Activated T-helper 2 cell treated with anti-CD3 and anti-CD28 coated beads, Interferon-gamma antibody, Interleukin-2, Interleukin-4, amounts not matched to agents 10 μg/mL and 5 μg/mL and 100 μg/mL, durations not matched to agents 14 hours and 24 hours and 36 hours (primary cell): ENCODE results near the gene PPP6R2. TPM values are rescaled to one million over a fixed set of nuclear protein-coding genes. Genes with fewer than 3 reads are reported as not detected.

Experiments
- DNase-seq: peaks from one replicate; pipeline ENCODE4 v3.0.0; 2021; ENCODE audit warnings: low spot score
- H3K27ac Mint-ChIP-seq: one replicate; pipeline ENCODE4 v1.8.0; 2021; ENCODE audit warnings: mixed read lengths
- H3K27me3 Mint-ChIP-seq: one replicate; pipeline ENCODE4 v1.8.0; 2021; ENCODE audit warnings: low read depth, mixed read lengths
- H3K36me3 Mint-ChIP-seq: one replicate; pipeline ENCODE4 v1.8.0; 2021; ENCODE audit warnings: low read depth, mixed read lengths
- H3K4me1 Mint-ChIP-seq: one replicate; pipeline ENCODE4 v1.8.0; 2021; ENCODE audit warnings: low read depth, mixed read lengths
- H3K4me3 Mint-ChIP-seq: one replicate; pipeline ENCODE4 v1.8.0; 2021; ENCODE audit warnings: low read depth, mild to moderate bottlenecking, moderate library complexity, mixed read lengths
- H3K9me3 Mint-ChIP-seq: one replicate; pipeline ENCODE4 v1.8.0; 2021; ENCODE audit warnings: mixed read lengths
- intact Hi-C: fragments of 100-400 bp; cut with micrococcal nuclease; formaldehyde crosslinking; loops from one replicate; pipeline ENCODE4 v1.15.1; 2023
- total RNA-seq: library from RNA; stranded (reverse); gene quantifications from 2 replicates; pipeline ENCODE4 v1.2.3, GENCODE V29; 2022

Gene PPP6R2
- total RNA-seq, 1 donor from 2014 or later, result 45.0 TPM

DNA sequence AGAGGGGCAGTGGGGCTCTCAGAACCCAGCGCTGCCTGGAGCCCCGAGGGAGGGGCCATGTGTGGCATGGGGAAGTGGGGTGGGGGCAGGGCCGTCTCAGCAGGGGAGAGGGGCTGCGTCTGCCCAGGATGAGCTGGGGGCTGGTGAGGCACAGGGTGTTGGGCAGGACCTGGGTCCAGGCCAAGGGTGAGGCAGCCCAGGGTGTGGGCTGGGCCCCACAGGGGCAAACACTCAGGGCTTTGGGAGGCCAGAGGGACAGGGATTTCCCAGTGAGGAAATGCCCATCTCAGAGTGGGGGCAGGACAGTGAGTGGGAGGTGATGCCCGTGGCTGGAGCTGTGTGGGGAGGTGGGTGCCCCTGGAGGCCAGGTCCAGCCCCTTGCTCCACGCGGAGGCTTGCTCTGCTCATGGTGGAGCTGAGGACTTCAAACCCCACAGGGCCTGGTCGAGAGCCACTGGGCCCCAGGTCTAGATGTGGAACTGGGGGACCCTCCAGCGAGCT is 41.0 kb upstream of the PPP6R2 start:
- DNase-seq, result no peak
- Mint-ChIP-seq H3K4me1 (peaks cover 4% of the 10 kb centered on the region), H3K27me3 (peaks cover 10% of the 10 kb centered on the region), H3K9me3 (no peaks in the 10 kb centered on the region), H3K4me3 (no peak overlapping the region), H3K36me3 (no peaks in the 10 kb centered on the region), H3K27ac (no peak overlapping the region)
- intact Hi-C loops, result no loop called here

DNA sequence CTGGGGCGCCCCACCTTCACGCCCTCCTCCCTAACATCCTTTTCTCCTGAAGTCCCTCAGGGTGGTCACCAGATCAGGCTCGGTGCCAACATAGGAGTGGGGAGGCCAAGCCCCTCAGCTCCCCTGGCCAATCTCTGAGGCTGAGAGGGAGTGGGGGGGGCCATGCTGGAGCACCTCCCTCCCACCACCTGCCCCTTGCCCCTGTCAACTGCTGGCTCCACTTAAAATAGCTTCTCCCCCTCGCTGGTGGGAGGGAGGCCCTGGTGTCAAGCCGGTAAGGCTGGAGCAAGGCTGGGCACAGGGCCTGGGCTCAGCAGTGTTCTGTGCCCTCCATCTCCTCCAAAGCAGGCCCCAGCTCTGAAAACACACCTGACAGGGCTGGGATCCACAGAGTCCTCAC is 40.6 kb upstream of the PPP6R2 start:
- peaks cover 10% of the 10 kb centered on the region for H3K27me3 Mint-ChIP-seq
- no peak overlapping the region for H3K4me3 Mint-ChIP-seq
- H3K9me3 Mint-ChIP-seq, result no peaks in the 10 kb centered on the region
- DNase-seq, result no peak
- intact Hi-C loops, result no loop called here
- H3K36me3 Mint-ChIP-seq, result no peaks in the 10 kb centered on the region
- peaks cover 4% of the 10 kb centered on the region for H3K4me1 Mint-ChIP-seq
- no peak overlapping the region for H3K27ac Mint-ChIP-seq

DNA sequence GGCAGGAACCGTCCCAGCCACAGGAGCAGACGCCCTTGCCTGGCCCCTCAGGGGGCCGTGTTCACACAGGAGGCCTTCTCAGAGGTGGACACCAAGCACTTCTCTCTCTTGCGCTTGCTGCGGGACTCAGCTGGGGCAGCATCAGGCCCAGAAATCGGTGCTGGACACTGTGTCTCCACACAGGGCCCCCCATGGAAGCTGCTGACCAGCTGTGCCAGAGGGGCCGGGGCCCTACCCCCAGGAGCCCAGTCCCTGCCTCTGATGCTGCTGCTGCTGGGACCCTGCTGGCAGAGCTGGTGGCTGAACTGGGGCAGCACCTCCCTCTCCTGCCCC is 39.6 kb upstream of the PPP6R2 start:
- intact Hi-C loops, result no loop called here
- no peak overlapping the region for H3K27ac Mint-ChIP-seq
- H3K4me1 Mint-ChIP-seq, result peaks cover 4% of the 10 kb centered on the region
- H3K27me3 Mint-ChIP-seq, result peaks cover 10% of the 10 kb centered on the region
- H3K36me3 Mint-ChIP-seq, result no peaks in the 10 kb centered on the region
- H3K9me3 Mint-ChIP-seq, result no peaks in the 10 kb centered on the region
- no peak for DNase-seq
- no peak overlapping the region for H3K4me3 Mint-ChIP-seq

DNA sequence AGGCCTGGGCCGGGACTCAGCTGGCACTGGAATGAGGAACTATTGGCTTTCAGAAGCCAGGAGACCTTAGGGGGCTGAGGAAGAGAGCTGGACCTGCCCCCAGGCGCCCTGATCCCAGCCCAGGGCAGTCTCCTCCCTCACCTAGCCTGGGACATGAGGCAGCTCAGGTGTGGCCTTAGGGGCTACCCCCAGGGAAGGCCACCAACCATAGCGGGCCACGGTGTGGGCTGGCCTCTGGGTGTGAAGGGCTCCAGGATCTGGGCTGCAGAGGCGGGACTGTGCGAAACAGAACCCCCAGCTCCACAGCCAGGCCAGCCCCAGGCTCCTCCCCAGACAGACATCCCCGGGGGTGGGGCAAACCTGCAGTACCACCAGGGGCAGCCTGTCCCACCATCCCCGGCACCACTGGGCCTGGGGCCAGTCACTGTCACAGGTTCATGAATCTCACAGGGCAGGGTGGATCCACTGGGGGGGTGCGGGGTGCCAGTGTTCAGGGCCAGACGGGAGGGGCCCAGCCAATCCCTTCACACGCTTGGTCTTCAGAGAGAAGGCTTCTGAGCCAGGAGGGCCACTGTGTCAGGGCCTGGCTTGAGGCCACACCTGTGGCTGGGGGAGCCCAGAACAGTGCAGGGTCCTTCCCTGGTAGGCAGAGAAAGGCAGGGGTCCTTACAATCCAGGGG is 39.1 kb upstream of the PPP6R2 start:
- DNase-seq, result no peak
- Mint-ChIP-seq H3K9me3 (no peaks in the 10 kb centered on the region), H3K4me3 (no peak overlapping the region), H3K27me3 (peaks cover 11% of the 10 kb centered on the region), H3K36me3 (no peaks in the 10 kb centered on the region), H3K27ac (no peak overlapping the region), H3K4me1 (peaks cover 6% of the 10 kb centered on the region)
- intact Hi-C loops, result no loop called here

DNA sequence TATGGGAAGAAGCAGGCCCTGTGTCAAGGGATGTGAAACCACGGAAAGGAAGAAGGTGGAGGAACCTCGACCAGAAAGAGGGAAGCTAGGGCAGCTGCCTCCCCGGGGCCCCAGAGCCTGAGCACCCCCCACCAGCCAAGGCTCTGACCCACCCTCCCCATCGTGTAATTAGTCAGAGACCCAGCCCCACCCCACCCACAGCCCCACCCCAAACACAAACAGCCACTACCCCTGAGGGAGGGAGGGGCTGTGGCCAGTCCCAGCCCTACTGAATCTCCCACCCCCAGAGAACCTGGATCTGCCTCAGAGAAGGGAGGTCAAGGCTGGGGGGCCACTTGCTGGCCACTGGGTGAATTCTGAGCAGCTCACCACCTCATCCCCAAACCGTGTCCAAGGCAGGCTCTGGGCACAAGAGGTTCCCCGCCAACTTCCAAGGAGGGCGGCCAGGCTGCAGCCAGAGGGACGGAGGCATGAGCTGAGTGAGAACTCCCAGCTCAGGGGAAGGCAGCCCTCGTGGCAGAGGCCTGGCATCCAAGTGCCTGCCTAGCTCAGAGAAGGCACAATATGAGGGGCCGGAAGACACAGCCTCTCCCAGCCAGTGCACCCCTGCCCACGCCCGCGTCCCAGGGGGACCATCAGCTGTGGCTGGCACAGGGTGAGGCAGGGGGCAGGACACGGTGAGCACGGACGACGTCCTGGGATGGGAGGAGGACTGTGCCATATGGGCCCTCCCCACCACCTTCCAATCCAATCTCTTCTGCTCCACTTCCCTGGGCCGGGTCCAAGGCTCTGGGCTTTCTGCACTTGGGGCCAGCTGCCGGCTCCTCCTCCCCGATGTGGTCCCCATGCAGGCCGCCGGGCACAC is 38.4 kb upstream of the PPP6R2 start:
- H3K9me3 Mint-ChIP-seq, result no peaks in the 10 kb centered on the region
- no peaks in the 10 kb centered on the region for H3K36me3 Mint-ChIP-seq
- intact Hi-C loops, result loop anchor here (5.0 kb wide), 1 partner anchor 38 kb away; the partner anchor contains the start of gene PPP6R2
- H3K4me1 Mint-ChIP-seq, result peaks cover 6% of the 10 kb centered on the region
- no peak for DNase-seq
- H3K4me3 Mint-ChIP-seq, result no peak overlapping the region
- no peak overlapping the region for H3K27ac Mint-ChIP-seq
- peaks cover 11% of the 10 kb centered on the region for H3K27me3 Mint-ChIP-seq

DNA sequence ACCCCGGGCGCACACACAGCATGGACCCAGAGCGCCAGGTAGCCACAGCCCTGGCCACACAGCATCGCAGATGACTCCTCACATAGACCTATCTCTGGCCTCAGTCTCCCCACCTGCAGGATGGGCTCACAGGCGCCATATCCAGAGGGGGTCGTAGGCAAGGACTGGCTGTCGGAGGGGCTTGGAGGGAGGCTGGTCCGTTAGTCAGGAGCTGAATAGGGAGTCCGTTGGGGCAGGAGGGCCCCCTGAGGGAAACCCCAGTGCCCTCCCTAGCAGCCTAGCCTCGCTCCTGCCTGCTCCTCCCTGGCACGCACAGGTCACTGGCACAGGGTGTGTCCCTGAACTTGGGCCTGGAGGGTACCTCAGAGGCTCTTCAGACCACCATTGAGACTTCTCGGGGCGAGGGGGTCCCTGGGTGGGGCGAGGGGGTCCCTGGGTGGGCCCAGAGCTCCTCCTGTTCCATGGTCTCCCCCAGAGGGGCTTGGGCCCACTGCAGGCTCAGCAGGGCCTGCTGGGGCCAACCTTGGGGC is 37.7 kb upstream of the PPP6R2 start:
- Mint-ChIP-seq H3K27me3 (peaks cover 11% of the 10 kb centered on the region), H3K4me1 (peaks cover 6% of the 10 kb centered on the region), H3K36me3 (no peaks in the 10 kb centered on the region), H3K4me3 (peak overlapping the region; percentile 60), H3K27ac (no peak overlapping the region), H3K9me3 (no peaks in the 10 kb centered on the region)
- no peak for DNase-seq
- intact Hi-C loops, result loop anchor here (5.0 kb wide), 1 partner anchor 37 kb away; the partner anchor contains the start of gene PPP6R2

DNA sequence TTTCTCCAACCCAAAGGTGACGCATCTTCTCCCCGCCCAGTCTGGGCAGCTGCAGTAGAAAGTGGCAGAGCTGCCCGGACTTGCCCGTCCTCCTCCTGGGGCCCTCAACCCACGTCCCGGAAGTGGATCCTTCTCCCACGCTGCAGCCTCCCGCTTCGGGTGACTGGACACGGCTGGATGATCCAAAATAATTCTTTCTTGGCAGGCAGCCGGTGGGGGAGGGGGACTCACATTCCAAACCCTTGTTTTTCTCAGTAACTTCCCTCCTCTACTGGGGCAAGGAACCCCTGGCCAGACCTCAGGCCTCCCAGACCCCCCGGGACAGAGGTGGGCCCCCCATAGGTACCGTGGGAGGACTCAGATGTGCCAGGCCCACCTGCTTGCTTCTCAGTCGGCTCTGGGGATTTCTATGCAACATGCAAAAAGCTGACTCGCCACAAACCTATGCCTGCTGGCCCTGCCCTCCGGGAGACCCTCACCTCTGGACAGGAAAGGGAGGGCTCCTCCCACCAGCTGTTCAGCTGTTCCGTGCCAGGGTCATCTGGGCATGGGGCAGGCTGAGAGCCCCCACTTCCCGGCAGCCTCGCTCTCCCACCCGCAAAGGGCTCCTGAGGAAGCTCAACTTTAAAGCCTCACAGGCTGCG is 37.1 kb upstream of the PPP6R2 start:
- intact Hi-C loops, result loop anchor here (5.0 kb wide), 1 partner anchor 36 kb away; the partner anchor contains the start of gene PPP6R2
- H3K27ac Mint-ChIP-seq, result peak overlapping the region; percentile 65
- peak overlapping the region; percentile 60 for H3K4me3 Mint-ChIP-seq
- H3K36me3 Mint-ChIP-seq, result no peaks in the 10 kb centered on the region
- DNase-seq, result no peak
- peaks cover 11% of the 10 kb centered on the region for H3K27me3 Mint-ChIP-seq
- no peaks in the 10 kb centered on the region for H3K9me3 Mint-ChIP-seq
- H3K4me1 Mint-ChIP-seq, result peaks cover 6% of the 10 kb centered on the region

DNA sequence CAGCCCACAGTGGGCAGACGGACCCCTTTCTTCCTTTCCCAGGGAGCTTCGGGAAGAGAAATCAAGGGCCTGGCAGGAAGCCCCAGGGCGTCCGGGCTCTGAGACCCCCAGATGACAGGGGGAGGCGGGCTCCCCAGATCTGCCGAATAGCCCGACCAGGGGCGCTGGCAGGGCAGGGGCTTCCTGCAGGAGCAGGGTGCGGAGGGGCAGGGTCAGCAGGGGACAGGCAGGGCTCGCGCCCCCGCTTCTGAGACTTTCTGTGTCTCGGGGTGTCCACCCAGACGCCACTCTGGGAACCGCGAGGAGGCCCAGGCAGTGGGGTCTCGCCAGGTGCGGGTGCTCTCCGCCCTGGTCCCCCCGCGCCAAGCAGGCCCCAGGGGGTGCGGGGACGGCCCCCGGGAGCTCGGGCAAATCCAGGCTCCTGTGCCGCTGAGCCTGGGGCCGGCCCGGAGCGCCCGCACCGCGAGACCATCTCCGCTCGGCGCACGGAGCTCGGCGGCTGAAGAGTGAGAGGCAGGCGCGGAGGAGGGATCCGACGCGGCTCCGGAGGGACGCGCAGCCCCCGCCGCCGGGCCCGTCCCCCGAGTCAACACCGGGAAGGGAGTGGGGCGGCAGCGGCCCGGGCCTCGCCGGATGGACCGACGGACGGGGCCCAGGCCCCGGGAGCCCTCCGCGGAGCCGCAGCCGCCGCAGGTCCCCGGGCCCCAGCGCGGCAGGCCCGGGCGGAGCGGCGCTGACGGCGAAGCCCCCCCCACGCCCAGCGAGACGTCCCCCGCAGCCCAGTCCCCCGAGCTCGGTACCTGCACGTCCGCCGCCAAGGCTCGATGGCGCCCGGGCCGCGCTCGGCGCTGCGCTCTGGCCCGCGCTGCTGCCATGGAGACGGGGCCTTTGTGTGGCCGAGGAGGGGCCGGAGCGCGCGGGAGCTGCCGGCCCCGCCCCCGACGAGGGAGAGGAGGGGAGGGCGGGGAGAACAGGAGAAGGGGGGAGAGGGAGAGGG is 36.1 kb upstream of the PPP6R2 start, which contains the start of gene PLXNB2:
PLXNB2 (minus strand) TSS at position 894 of the 997 bp plus-strand sequence. CDS start 17,062 bp downstream, outside the sequence.
- Mint-ChIP-seq H3K9me3 (no peaks in the 10 kb centered on the region), H3K27ac (no peak within 1 kb of the TSS), H3K4me1 (peaks cover 6% of the 10 kb centered on the region), H3K27me3 (peaks cover 11% of the 10 kb centered on the region), H3K4me3 (no peak within 1 kb of the TSS), H3K36me3 (no peaks in the 10 kb centered on the region)
- no peak for DNase-seq
- intact Hi-C loops, result loop anchor here (5.0 kb wide), 1 partner anchor 35 kb away; the partner anchor contains the start of gene PPP6R2

DNA sequence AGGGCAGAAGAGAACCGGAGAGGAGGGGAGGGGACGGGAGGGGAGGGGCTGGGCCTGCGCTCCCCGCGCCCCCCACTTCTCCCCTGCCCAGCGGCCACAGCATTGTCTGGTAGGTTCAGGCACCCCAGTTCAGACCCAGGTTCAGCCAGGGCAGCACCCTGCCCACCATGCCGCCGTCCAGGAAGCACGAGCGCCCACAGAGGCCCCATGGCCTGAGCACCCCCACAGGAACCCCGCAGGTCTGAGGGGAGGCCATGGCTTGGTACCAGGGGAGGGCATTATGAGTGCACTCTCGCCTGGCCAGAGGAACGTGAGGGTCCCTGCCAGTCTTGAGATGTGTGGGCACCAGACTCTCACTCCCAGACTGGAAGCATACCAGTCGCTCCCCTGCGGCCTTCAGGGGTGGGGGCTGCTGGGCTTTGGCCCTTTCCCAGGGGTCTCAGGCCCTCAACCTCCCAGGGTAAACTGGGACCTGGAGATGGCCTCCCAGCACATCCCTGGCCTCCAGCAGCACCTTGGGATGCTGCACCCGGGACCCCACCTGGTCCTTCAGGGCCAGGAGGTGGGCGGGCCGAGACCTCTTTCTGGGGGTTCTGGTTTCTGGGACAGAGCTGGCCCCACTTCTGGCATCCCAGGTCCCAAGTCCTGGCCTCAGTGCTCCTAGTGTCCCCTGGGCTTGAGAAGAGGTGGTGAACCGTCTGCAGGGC is 35.1 kb upstream of the PPP6R2 start:
- H3K4me3 Mint-ChIP-seq, result no peak overlapping the region
- no peak overlapping the region for H3K27ac Mint-ChIP-seq
- H3K27me3 Mint-ChIP-seq, result peaks cover 11% of the 10 kb centered on the region
- no peak for DNase-seq
- intact Hi-C loops, result loop anchor here (5.0 kb wide), 1 partner anchor 34 kb away; the partner anchor contains the start of gene PPP6R2
- no peaks in the 10 kb centered on the region for H3K36me3 Mint-ChIP-seq
- no peaks in the 10 kb centered on the region for H3K9me3 Mint-ChIP-seq
- peaks cover 6% of the 10 kb centered on the region for H3K4me1 Mint-ChIP-seq

DNA sequence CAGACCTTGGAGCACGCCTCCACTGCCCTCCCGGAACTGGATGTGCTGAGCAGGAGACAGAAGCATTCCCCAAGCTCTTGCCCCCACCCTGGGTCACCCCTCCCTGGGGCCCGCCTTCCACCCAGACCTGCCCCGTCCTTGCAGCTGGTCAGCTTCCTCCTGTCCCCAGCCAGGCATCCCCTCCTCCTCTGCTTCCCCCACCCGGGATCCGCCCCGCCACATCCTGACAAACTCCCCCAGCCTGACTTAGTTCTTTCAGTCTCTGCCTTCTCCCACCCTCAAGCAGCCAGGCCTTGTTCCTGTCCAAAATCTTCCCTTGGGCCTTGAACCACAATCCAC is 34.6 kb upstream of the PPP6R2 start:
- Mint-ChIP-seq H3K4me1 (peaks cover 6% of the 10 kb centered on the region), H3K27me3 (peaks cover 11% of the 10 kb centered on the region), H3K36me3 (no peaks in the 10 kb centered on the region), H3K4me3 (peak overlapping the region; percentile 46), H3K27ac (no peak overlapping the region), H3K9me3 (no peaks in the 10 kb centered on the region)
- no peak for DNase-seq
- intact Hi-C loops, result loop anchor here (5.0 kb wide), 1 partner anchor 34 kb away; the partner anchor contains the start of gene PPP6R2

DNA sequence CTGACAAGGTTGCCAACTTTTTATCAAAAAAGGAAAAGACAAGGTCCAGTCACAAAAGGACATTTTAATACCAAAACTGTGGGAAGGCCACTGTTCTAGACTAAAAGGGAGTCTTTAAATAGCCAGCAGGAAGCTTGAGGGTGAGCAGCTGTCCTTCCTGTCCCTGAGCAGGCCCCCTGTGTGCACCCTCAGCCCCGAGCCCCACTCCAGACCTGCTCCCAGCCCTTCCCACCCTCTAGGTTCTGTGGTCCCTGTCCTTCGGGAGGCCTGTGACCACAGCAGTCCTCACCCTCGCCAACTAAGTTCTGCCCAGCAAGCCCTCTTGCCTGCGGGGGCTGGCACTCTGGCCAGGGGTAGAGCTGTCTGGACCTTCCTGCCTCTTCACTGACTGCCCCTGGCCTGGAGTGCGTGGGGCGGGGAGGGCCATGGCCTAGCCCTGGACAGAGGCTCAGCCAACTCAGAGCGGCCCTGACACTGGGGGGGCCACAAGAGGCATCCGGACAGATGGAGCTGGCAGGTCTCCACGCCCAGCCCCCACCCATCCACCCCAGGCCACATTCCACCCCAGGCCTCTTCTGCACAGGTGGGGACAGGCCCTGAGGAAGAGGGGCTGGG is 34.0 kb upstream of the PPP6R2 start:
- Mint-ChIP-seq H3K9me3 (no peaks in the 10 kb centered on the region), H3K4me3 (peak overlapping the region; percentile 46), H3K27me3 (peaks cover 11% of the 10 kb centered on the region), H3K4me1 (peaks cover 10% of the 10 kb centered on the region), H3K27ac (no peak overlapping the region), H3K36me3 (no peaks in the 10 kb centered on the region)
- DNase-seq, result no peak
- intact Hi-C loops, result loop anchor here (5.0 kb wide), 1 partner anchor 33 kb away; the partner anchor contains the start of gene PPP6R2
